ENCODE data around the gene LYST.

The LYST gene

DNA sequence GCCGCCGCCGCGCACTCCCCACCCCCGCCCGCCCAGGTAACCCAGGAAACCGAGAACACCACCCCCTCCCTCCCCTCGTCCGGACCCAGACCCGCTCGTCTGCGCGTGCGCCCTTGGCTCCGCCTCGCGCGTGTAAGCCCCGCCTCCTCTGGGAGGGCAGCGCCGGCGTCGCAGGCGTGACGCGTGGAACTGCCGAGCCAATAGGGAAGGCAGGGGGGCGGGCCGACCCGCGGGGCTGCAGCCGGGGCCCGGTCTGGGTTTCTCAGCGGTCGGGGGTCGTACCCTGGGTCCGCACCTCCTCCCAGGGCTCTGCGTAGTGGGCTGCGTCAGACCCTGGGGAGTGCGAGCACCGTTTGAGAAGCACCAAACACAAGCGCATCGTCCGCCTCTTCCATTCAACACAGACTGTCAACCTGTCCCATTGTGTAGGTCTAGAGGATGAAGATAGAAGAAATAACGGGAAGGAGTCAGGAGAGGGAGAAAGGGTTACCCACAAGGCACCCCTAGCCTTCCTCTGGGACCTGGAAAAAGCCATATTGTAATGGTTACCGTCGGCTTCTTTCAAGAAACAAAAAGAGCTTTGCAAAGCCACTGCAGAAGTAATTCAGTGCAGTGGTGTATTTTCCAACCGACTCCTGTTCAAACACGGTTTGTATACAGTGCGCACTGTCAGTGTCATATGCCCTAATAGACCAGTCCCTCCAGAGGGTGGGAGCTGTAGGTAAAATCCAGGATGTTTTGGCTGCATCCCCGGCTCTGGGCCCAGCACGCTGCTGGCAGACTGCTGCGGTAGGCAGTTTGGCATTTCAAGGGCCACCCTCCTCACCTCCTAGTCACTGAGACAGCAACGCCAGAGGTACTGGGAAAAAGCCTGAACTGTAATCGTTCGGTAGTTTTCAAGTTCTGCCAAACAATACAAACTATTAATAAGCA lies 473 bp upstream of the LYST start:
- TF ChIP-seq, protein P1, sequence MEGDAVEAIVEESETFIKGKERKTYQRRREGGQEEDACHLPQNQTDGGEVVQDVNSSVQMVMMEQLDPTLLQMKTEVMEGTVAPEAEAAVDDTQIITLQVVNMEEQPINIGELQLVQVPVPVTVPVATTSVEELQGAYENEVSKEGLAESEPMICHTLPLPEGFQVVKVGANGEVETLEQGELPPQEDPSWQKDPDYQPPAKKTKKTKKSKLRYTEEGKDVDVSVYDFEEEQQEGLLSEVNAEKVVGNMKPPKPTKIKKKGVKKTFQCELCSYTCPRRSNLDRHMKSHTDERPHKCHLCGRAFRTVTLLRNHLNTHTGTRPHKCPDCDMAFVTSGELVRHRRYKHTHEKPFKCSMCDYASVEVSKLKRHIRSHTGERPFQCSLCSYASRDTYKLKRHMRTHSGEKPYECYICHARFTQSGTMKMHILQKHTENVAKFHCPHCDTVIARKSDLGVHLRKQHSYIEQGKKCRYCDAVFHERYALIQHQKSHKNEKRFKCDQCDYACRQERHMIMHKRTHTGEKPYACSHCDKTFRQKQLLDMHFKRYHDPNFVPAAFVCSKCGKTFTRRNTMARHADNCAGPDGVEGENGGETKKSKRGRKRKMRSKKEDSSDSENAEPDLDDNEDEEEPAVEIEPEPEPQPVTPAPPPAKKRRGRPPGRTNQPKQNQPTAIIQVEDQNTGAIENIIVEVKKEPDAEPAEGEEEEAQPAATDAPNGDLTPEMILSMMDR (IDR thresholded peaks at IDR 0.05; ENCODE audit: insufficient read depth, low read length, poor library complexity, severe bottlenecking) = no peak
- DNase-seq (ENCODE audit: extremely low read depth, insufficient read length) = peak; percentile 97
- Histone ChIP-seq H3K27me3 (replicated peaks; ENCODE audit: control insufficient read depth, insufficient read depth, low read length) (no peaks in the 10 kb centered on the region), H3K4me3 (replicated peaks; ENCODE audit: low read depth, low read length) (peak overlapping the region; percentile 89), H3K36me3 (ENCODE audit: control insufficient read depth, insufficient read depth, low read length) (no peaks in the 10 kb centered on the region)

- no peak for DNase-seq (ENCODE audit: extremely low read depth, insufficient read length)
- Histone ChIP-seq H3K27me3 (replicated peaks; ENCODE audit: control insufficient read depth, insufficient read depth, low read length) (no peaks in the 10 kb centered on the region), H3K4me3 (replicated peaks; ENCODE audit: low read depth, low read length) (peak overlapping the region; percentile 82), H3K36me3 (ENCODE audit: control insufficient read depth, insufficient read depth, low read length) (no peaks in the 10 kb centered on the region)
- TF ChIP-seq, protein P1 (IDR thresholded peaks at IDR 0.05; ENCODE audit: insufficient read depth, low read length, poor library complexity, severe bottlenecking) = no peak
Observed at GRCh38 chr1:235865565-235866204, 1.0 kb downstream of the LYST start.

DNA sequence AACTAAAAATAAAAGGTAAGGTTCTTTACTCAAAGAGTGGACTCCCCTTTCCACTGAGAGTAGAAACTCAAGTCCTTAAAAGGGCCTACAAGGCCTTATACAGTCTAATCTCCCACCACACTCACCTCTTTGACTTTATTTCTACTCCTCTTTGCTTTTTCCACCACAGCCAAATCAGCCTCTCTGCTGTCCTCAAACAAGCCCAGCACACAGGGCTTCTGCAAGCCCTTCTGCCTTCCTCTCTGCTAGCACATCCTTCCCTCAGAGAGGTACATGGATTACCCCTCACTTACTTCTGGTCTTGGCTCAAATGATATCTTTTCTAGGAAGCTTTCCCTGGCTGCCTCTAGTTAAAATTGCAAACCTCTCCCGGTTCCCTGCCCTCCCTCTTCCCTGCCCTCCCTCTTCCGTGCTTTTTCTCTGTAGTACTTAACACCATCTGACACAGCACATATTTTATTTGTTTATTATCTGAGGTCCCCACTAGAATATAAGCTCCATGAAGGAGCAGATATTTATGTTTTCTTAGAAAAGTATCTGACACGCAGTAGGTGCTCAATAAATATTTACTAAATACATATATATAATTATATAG lies 1.7 kb downstream of the LYST start:
- TF ChIP-seq, protein P1 (IDR thresholded peaks at IDR 0.05; ENCODE audit: insufficient read depth, low read length, poor library complexity, severe bottlenecking) = no peak
- H3K36me3 ChIP-seq (ENCODE audit: control insufficient read depth, insufficient read depth, low read length) = no peaks in the 10 kb centered on the region
- no peaks in the 10 kb centered on the region for H3K27me3 ChIP-seq (replicated peaks; ENCODE audit: control insufficient read depth, insufficient read depth, low read length)
- H3K4me3 ChIP-seq (replicated peaks; ENCODE audit: low read depth, low read length) = no peak overlapping the region
- no peak for DNase-seq (ENCODE audit: extremely low read depth, insufficient read length)

GRCh38 chr1:235864469-235864868 lies 2.2 kb downstream of the LYST start:
- Histone ChIP-seq H3K4me3 (replicated peaks; ENCODE audit: low read depth, low read length) (no peak overlapping the region), H3K36me3 (ENCODE audit: control insufficient read depth, insufficient read depth, low read length) (no peaks in the 10 kb centered on the region), H3K27me3 (replicated peaks; ENCODE audit: control insufficient read depth, insufficient read depth, low read length) (no peaks in the 10 kb centered on the region)
- no peak for DNase-seq (ENCODE audit: extremely low read depth, insufficient read length)
- TF ChIP-seq, protein P1 (IDR thresholded peaks at IDR 0.05; ENCODE audit: insufficient read depth, low read length, poor library complexity, severe bottlenecking) = no peak

GRCh38 chr1:235863699-235864093 lies 3.0 kb downstream of the LYST start:
- no peak overlapping the region for H3K4me3 ChIP-seq (replicated peaks; ENCODE audit: low read depth, low read length)
- no peaks in the 10 kb centered on the region for H3K36me3 ChIP-seq (ENCODE audit: control insufficient read depth, insufficient read depth, low read length)
- H3K27me3 ChIP-seq (replicated peaks; ENCODE audit: control insufficient read depth, insufficient read depth, low read length) = no peaks in the 10 kb centered on the region
- DNase-seq (ENCODE audit: extremely low read depth, insufficient read length) = no peak
- TF ChIP-seq, protein P1 (IDR thresholded peaks at IDR 0.05; ENCODE audit: insufficient read depth, low read length, poor library complexity, severe bottlenecking) = no peak
